ENCODE measurements around the gene LRRC18.

LRRC18 gene

GRCh38 chr10:48964038-48964437, 24.4 kb upstream of the LRRC18 start:
- no peak overlapping the region for H3K4me3 ChIP-seq (ENCODE audit: low read length)
- DNase-seq (ENCODE audit: low read depth), result no peak
- no peak for TF ChIP-seq CTCF (IDR thresholded peaks at IDR 0.05; ENCODE audit: insufficient read depth, low read depth, low read length, missing control alignments)

- no peak for TF ChIP-seq CTCF (IDR thresholded peaks at IDR 0.05; ENCODE audit: insufficient read depth, low read depth, low read length, missing control alignments)
- no peak overlapping the region for H3K4me3 ChIP-seq (ENCODE audit: low read length)
- DNase-seq (ENCODE audit: low read depth), result no peak
Observed at GRCh38 chr10:48958598-48959190, 19.1 kb upstream of the LRRC18 start.

- H3K4me3 ChIP-seq (ENCODE audit: low read length), result no peak overlapping the region
- no peak for DNase-seq (ENCODE audit: low read depth)
- TF ChIP-seq CTCF (IDR thresholded peaks at IDR 0.05; ENCODE audit: insufficient read depth, low read depth, low read length, missing control alignments), result no peak
Observed at GRCh38 chr10:48957361-48958151, 17.9 kb upstream of the LRRC18 start.

GRCh38 chr10:48951707-48952106, 12.1 kb upstream of the LRRC18 start:
- no peak for DNase-seq (ENCODE audit: low read depth)
- TF ChIP-seq CTCF (IDR thresholded peaks at IDR 0.05; ENCODE audit: insufficient read depth, low read depth, low read length, missing control alignments), result no peak
- no peak overlapping the region for H3K4me3 ChIP-seq (ENCODE audit: low read length)

- TF ChIP-seq CTCF (IDR thresholded peaks at IDR 0.05; ENCODE audit: insufficient read depth, low read depth, low read length, missing control alignments), result no peak
- no peak for DNase-seq (ENCODE audit: low read depth)
- no peak overlapping the region for H3K4me3 ChIP-seq (ENCODE audit: low read length)
Observed at GRCh38 chr10:48948470-48949037, 8.9 kb upstream of the LRRC18 start.

GRCh38 chr10:48947690-48948469, 8.2 kb upstream of the LRRC18 start:
- TF ChIP-seq CTCF (IDR thresholded peaks at IDR 0.05; ENCODE audit: insufficient read depth, low read depth, low read length, missing control alignments), result no peak
- no peak overlapping the region for H3K4me3 ChIP-seq (ENCODE audit: low read length)
- no peak for DNase-seq (ENCODE audit: low read depth)

Measured in epithelial cell of esophagus (primary cell).